ENCODE data around the gene GLO1.

Gene GLO1

DNA sequence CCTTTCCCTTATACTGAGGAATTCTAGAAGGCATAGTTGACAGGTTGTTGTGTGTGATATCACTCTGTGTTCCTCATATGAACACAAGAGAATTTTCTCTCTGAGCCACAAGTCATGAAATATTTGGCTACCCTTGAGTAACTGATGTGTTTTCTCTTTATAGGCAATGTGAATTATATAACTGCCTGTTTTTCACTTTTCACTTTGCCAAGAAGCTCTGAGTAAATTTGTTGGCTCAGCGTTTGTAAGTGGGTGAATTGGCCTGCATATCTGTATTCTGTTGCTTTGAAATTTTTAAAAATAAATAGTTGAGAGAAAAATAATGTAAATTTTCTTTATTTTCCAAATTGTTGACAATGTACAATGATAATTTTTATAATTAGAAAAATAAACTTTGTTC lies 58.0 kb downstream of the GLO1 start:
- no peak for ATAC-seq
- TF ChIP-seq ZNF70 (CRISPR knock-in tag; IDR thresholded peaks at IDR 0.05) (no peak), ARNTL (CRISPR knock-in tag; IDR thresholded peaks at IDR 0.05; ENCODE audit: borderline replicate concordance, low read depth) (no peak), TOX (CRISPR knock-in tag; IDR thresholded peaks at IDR 0.05; ENCODE audit: borderline replicate concordance) (no peak), PPARA (CRISPR knock-in tag; IDR thresholded peaks at IDR 0.05; ENCODE audit: borderline replicate concordance) (no peak), ZFP3 (CRISPR knock-in tag; IDR thresholded peaks at IDR 0.05) (no peak), ZFP30 (CRISPR knock-in tag; IDR thresholded peaks at IDR 0.05) (no peak), POU6F1 (CRISPR knock-in tag; IDR thresholded peaks at IDR 0.05; ENCODE audit: borderline replicate concordance, low read depth) (no peak)

GRCh38 chr6:38640216-38640909 lies 62.6 kb downstream of the GLO1 start:
- ATAC-seq, result peak; percentile 79
- TF ChIP-seq OSR1 (CRISPR knock-in tag; IDR thresholded peaks at IDR 0.05) (no peak), ZNF70 (CRISPR knock-in tag; IDR thresholded peaks at IDR 0.05) (0 out of 2 replicates have a peak, but pooled peaks have one; percentile 25)

DNA sequence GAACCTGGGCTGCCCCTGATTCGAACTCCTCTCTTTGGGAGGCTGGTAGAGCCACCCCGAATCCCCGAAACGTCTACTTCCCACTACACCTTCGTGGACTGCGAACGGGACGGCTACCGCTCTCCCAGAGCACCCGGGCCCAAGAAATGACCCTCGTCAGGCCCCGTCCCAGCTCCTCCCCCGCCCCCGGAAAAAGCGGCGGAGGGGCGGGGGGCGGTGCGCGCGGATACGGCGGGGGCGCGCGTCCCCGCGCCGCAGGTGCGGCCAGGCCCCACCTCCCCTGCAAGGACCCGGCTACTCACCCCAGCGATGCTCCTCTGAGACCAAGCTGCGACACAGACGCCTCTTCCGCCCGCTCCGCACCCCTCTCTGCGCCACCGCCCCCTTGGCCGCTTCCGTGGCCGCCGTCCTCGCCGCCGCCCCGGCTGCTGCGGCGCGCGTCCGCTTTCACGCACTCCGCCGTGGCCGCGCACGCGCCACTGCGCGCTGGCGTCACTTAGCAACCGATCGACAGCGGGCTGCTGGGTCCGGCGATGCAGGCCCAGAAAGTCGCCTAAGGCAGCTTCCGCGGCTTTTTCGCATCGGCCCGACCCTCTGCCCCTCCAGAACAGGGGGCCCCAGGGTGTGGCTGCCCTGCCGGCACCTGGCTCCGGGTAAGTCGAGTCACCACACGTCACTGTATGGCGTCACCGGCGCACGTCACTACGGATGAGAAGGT lies 63.3 kb downstream of the GLO1 start, which contains the start of gene BTBD9:
Gene BTBD9 (minus strand): TSS at position 432 of the 718 bp plus-strand sequence.
- TF ChIP-seq ZNF565 (CRISPR knock-in tag; conservative IDR thresholded peaks at IDR 0.05; ENCODE audit: low read depth), result no peak
- no peak for TF ChIP-seq OSR1 (CRISPR knock-in tag; IDR thresholded peaks at IDR 0.05)
- TF ChIP-seq GLIS3 (CRISPR knock-in tag; IDR thresholded peaks at IDR 0.05), result no peak
- TF ChIP-seq ZNF70 (CRISPR knock-in tag; IDR thresholded peaks at IDR 0.05), result peak; percentile 49; the same call in 1 of the 2 replicates
- TF ChIP-seq TOX (CRISPR knock-in tag; IDR thresholded peaks at IDR 0.05; ENCODE audit: borderline replicate concordance), result no peak
- 0 out of 2 replicates have a peak, but pooled peaks have one; percentile 53 for TF ChIP-seq ZC3H10 (CRISPR knock-in tag; IDR thresholded peaks at IDR 0.05)
- peak; percentile 81 for TF ChIP-seq ZFP3 (CRISPR knock-in tag; IDR thresholded peaks at IDR 0.05)
- no peak for TF ChIP-seq BACH2 (CRISPR knock-in tag; IDR thresholded peaks at IDR 0.05; ENCODE audit: borderline replicate concordance)
- TF ChIP-seq, protein P1, sequence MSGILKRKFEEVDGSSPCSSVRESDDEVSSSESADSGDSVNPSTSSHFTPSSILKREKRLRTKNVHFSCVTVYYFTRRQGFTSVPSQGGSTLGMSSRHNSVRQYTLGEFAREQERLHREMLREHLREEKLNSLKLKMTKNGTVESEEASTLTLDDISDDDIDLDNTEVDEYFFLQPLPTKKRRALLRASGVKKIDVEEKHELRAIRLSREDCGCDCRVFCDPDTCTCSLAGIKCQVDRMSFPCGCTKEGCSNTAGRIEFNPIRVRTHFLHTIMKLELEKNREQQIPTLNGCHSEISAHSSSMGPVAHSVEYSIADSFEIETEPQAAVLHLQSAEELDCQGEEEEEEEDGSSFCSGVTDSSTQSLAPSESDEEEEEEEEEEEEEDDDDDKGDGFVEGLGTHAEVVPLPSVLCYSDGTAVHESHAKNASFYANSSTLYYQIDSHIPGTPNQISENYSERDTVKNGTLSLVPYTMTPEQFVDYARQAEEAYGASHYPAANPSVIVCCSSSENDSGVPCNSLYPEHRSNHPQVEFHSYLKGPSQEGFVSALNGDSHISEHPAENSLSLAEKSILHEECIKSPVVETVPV (CRISPR knock-in tag; IDR thresholded peaks at IDR 0.05), result no peak
- no peak for TF ChIP-seq TCF4 (CRISPR knock-in tag; IDR thresholded peaks at IDR 0.05; ENCODE audit: borderline replicate concordance)
- TF ChIP-seq CSDC2 (CRISPR knock-in tag; IDR thresholded peaks at IDR 0.05), result peak; percentile 95; the same call in 1 of the 2 replicates
- TF ChIP-seq, protein P2, sequence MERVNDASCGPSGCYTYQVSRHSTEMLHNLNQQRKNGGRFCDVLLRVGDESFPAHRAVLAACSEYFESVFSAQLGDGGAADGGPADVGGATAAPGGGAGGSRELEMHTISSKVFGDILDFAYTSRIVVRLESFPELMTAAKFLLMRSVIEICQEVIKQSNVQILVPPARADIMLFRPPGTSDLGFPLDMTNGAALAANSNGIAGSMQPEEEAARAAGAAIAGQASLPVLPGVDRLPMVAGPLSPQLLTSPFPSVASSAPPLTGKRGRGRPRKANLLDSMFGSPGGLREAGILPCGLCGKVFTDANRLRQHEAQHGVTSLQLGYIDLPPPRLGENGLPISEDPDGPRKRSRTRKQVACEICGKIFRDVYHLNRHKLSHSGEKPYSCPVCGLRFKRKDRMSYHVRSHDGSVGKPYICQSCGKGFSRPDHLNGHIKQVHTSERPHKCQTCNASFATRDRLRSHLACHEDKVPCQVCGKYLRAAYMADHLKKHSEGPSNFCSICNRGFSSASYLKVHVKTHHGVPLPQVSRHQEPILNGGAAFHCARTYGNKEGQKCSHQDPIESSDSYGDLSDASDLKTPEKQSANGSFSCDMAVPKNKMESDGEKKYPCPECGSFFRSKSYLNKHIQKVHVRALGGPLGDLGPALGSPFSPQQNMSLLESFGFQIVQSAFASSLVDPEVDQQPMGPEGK (CRISPR knock-in tag; IDR thresholded peaks at IDR 0.05; ENCODE audit: borderline replicate concordance), result no peak
- TF ChIP-seq ESRRG (CRISPR knock-in tag; IDR thresholded peaks at IDR 0.05), result 0 out of 2 replicates have a peak, but pooled peaks have one; percentile 21
- TF ChIP-seq, protein P3, sequence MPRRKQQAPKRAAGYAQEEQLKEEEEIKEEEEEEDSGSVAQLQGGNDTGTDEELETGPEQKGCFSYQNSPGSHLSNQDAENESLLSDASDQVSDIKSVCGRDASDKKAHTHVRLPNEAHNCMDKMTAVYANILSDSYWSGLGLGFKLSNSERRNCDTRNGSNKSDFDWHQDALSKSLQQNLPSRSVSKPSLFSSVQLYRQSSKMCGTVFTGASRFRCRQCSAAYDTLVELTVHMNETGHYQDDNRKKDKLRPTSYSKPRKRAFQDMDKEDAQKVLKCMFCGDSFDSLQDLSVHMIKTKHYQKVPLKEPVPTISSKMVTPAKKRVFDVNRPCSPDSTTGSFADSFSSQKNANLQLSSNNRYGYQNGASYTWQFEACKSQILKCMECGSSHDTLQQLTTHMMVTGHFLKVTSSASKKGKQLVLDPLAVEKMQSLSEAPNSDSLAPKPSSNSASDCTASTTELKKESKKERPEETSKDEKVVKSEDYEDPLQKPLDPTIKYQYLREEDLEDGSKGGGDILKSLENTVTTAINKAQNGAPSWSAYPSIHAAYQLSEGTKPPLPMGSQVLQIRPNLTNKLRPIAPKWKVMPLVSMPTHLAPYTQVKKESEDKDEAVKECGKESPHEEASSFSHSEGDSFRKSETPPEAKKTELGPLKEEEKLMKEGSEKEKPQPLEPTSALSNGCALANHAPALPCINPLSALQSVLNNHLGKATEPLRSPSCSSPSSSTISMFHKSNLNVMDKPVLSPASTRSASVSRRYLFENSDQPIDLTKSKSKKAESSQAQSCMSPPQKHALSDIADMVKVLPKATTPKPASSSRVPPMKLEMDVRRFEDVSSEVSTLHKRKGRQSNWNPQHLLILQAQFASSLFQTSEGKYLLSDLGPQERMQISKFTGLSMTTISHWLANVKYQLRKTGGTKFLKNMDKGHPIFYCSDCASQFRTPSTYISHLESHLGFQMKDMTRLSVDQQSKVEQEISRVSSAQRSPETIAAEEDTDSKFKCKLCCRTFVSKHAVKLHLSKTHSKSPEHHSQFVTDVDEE (CRISPR knock-in tag; IDR thresholded peaks at IDR 0.05), result peak; percentile 86
- TF ChIP-seq CREB5 (CRISPR knock-in tag; IDR thresholded peaks at IDR 0.05; ENCODE audit: low read depth), result no peak
- no peak for TF ChIP-seq PPARA (CRISPR knock-in tag; IDR thresholded peaks at IDR 0.05; ENCODE audit: borderline replicate concordance)
- TF ChIP-seq SNAI2 (CRISPR knock-in tag; IDR thresholded peaks at IDR 0.05), result peak; percentile 57; the same call in 1 of the 2 replicates
- no peak for TF ChIP-seq ZNF8 (CRISPR knock-in tag; IDR thresholded peaks at IDR 0.05)
- TF ChIP-seq ZFP30 (CRISPR knock-in tag; IDR thresholded peaks at IDR 0.05), result peak; percentile 12; the same call in 1 of the 2 replicates
- TF ChIP-seq ISL1 (CRISPR knock-in tag; IDR thresholded peaks at IDR 0.05), result no peak
- TF ChIP-seq ARNTL (CRISPR knock-in tag; IDR thresholded peaks at IDR 0.05; ENCODE audit: borderline replicate concordance, low read depth), result no peak
- TF ChIP-seq RARB (CRISPR knock-in tag; IDR thresholded peaks at IDR 0.05), result no peak
- no peak for TF ChIP-seq POU6F1 (CRISPR knock-in tag; IDR thresholded peaks at IDR 0.05; ENCODE audit: borderline replicate concordance, low read depth)
- ATAC-seq, result peak; percentile 88

Measured in SK-N-SH treated with all-trans-retinoic acid at 6 μM for 48 hours (cell line).